Renal pelvis (tissue), 4 donors: ENCODE results near the gene NAPG. TPM values are rescaled to one million over a fixed set of nuclear protein-coding genes. Genes with fewer than 3 reads are reported as not detected.
"Not testable (repeated sequence)": the region's sequence is repeated elsewhere in the genome, so short reads cannot be mapped to it uniquely, and the experiment has no call there.

Experiments
- DNase-seq: peaks from one replicate; pipeline ENCODE4 v3.0.0-alpha.2; 2013
- polyA plus RNA-seq, 3 donors: library from polyadenylated mRNA; unstranded; fragments of 120-200 nt; gene quantifications; one replicate each; pipeline ENCODE4 v1.2.1, GENCODE V29; 2013; ENCODE audit not compliant: insufficient read length in 3 of 3

NAPG gene
- polyA plus RNA-seq, 3 donors, result 14.8 to 32.6 (median 23.0) TPM

- DNase-seq, result no peak
Measured at GRCh38 chr18:10508591-10508990, 17.2 kb upstream of the NAPG start.

GRCh38 chr18:10511236-10511635 lies 14.6 kb upstream of the NAPG start:
- DNase-seq, result no peak

- no peak for DNase-seq
Measured at GRCh38 chr18:10514082-10514481, 11.7 kb upstream of the NAPG start.

GRCh38 chr18:10514601-10515000 lies 11.2 kb upstream of the NAPG start:
- no peak for DNase-seq

GRCh38 chr18:10515456-10515855 lies 10.4 kb upstream of the NAPG start:
- DNase-seq, result no peak

GRCh38 chr18:10516078-10516477 lies 9.7 kb upstream of the NAPG start:
- no peak for DNase-seq

- peak; percentile 74 for DNase-seq
Measured at GRCh38 chr18:10518595-10519255, 7.1 kb upstream of the NAPG start.

GRCh38 chr18:10519366-10519765 lies 6.5 kb upstream of the NAPG start:
- no peak for DNase-seq

GRCh38 chr18:10519999-10520935 lies 5.6 kb upstream of the NAPG start:
- peak; percentile 87 for DNase-seq

GRCh38 chr18:10521566-10521965 lies 4.3 kb upstream of the NAPG start:
- DNase-seq, result no peak

GRCh38 chr18:10522574-10522973 lies 3.3 kb upstream of the NAPG start:
- no peak for DNase-seq

- no peak for DNase-seq
Measured at GRCh38 chr18:10523544-10523943, 2.3 kb upstream of the NAPG start.

GRCh38 chr18:10524507-10525370 lies 1.1 kb upstream of the NAPG start:
- no peak for DNase-seq

- DNase-seq, result no peak
Measured at GRCh38 chr18:10525371-10525691, 496 bp upstream of the NAPG start.

GRCh38 chr18:10526561-10526949 lies 728 bp downstream of the NAPG start:
- DNase-seq, result no peak

GRCh38 chr18:10528439-10528838 lies 2.6 kb downstream of the NAPG start:
- DNase-seq, result no peak

- no peak for DNase-seq
Measured at GRCh38 chr18:10530002-10530401, 4.2 kb downstream of the NAPG start.

- no peak for DNase-seq
Measured at GRCh38 chr18:10530852-10531251, 5.0 kb downstream of the NAPG start.

GRCh38 chr18:10533111-10533510 lies 7.3 kb downstream of the NAPG start:
- no peak for DNase-seq

GRCh38 chr18:10536280-10536679 lies 10.5 kb downstream of the NAPG start:
- no peak for DNase-seq

- no peak for DNase-seq
Measured at GRCh38 chr18:10537765-10538164, 11.9 kb downstream of the NAPG start.

GRCh38 chr18:10539124-10539523 lies 13.3 kb downstream of the NAPG start:
- not testable (repeated sequence) for DNase-seq
